ENCODE data around the gene TTLL5. TPM values are rescaled to one million over a fixed set of nuclear protein-coding genes. Genes with fewer than 3 reads are reported as not detected.

TTLL5 gene
- total RNA-seq, 4 donors from 2014 or later, result 32.4 to 183 (median 40.6) TPM

GRCh38 chr14:75979071-75979571 lies 318.1 kb downstream of the TTLL5 start:
- peak overlapping the region; percentile 97 to 99 for H3K27ac ChIP-seq
- peak; percentile 48 to 56 for DNase-seq
- H3K4me3 ChIP-seq, result peak overlapping the region; percentile 49 to 58
- TF ChIP-seq CTCF (IDR thresholded peaks at IDR 0.05), result peak; percentile 52 to 71 (median 61)
- TF ChIP-seq POLR2A (IDR thresholded peaks at IDR 0.05), result peak in 1 of 2 donors; percentile 12
- H3K36me3 ChIP-seq, result no peaks in the 10 kb centered on the region
- peaks cover 0 to 9% of the 10 kb centered on the region in 2 donors for H3K4me1 ChIP-seq
- intact Hi-C loops (cut with DNase I; ENCODE audit: low total_unique reads), result loop anchor here (10.0 kb wide), 3 partner anchors 74 to 264 kb away; no protein-coding TSS in a partner anchor
- H3K9me3 ChIP-seq, result no peaks in the 10 kb centered on the region
- H3K27me3 ChIP-seq, result no peaks in the 10 kb centered on the region

- no peaks in the 10 kb centered on the region for H3K27me3 ChIP-seq
- H3K4me1 ChIP-seq, result peaks cover 0 to 9% of the 10 kb centered on the region in 2 donors
- H3K27ac ChIP-seq, result peak overlapping the region; percentile 97 to 99
- no peaks in the 10 kb centered on the region for H3K9me3 ChIP-seq
- intact Hi-C loops (cut with DNase I; ENCODE audit: low total_unique reads), result loop anchor here (10.0 kb wide), 3 partner anchors 75 to 265 kb away; no protein-coding TSS in a partner anchor
- H3K4me3 ChIP-seq, result peak overlapping the region; percentile 49 to 58
- H3K36me3 ChIP-seq, result no peaks in the 10 kb centered on the region
- TF ChIP-seq POLR2A (IDR thresholded peaks at IDR 0.05), result no peak
- TF ChIP-seq CTCF (IDR thresholded peaks at IDR 0.05), result peak in 1 of 4 experiments; percentile 2
- DNase-seq, result peak; percentile 52 to 58
Observed at GRCh38 chr14:75979648-75980565, 318.9 kb downstream of the TTLL5 start.

- peaks cover 0 to 9% of the 10 kb centered on the region in 2 donors for H3K4me1 ChIP-seq
Observed at GRCh38 chr14:75980856-75981255, 319.8 kb downstream of the TTLL5 start.

GRCh38 chr14:75981426-75982265 lies 320.6 kb downstream of the TTLL5 start, which contains the start of gene TGFB3:
Gene TGFB3, minus strand, starts transcription at chr14:75981995. Its CDS starts 1,102 bp downstream, at chr14:75980893.
- H3K4me1 ChIP-seq, result peaks cover 0 to 9% of the 10 kb centered on the region in 2 donors
- TF ChIP-seq CTCF (IDR thresholded peaks at IDR 0.05) (peak in 1 of 4 experiments; percentile 8), POLR2A (IDR thresholded peaks at IDR 0.05) (peak; percentile 71 to 82)
- peak; percentile 85 to 91 for DNase-seq

More at GRCh38 chr14:75980856-75981255, 319.8 kb downstream of the TTLL5 start:
- peak overlapping the region; percentile 97 to 99 for H3K27ac ChIP-seq
- no peaks in the 10 kb centered on the region for H3K36me3 ChIP-seq
- peak; percentile 38 to 52 for DNase-seq
- TF ChIP-seq CTCF (IDR thresholded peaks at IDR 0.05), result no peak
- TF ChIP-seq POLR2A (IDR thresholded peaks at IDR 0.05), result no peak
- no peaks in the 10 kb centered on the region for H3K9me3 ChIP-seq
- no peaks in the 10 kb centered on the region for H3K27me3 ChIP-seq
- intact Hi-C loops (cut with DNase I; ENCODE audit: low total_unique reads), result no loop called here
- H3K4me3 ChIP-seq, result peak overlapping the region; percentile 49 to 58

More at GRCh38 chr14:75981426-75982265, 320.6 kb downstream of the TTLL5 start, which contains the start of gene TGFB3:
- Histone ChIP-seq H3K9me3 (no peaks in the 10 kb centered on the region), H3K27me3 (no peaks in the 10 kb centered on the region), H3K27ac (peak within 1 kb of the TSS; percentile 97 to 99), H3K4me3 (peak within 1 kb of the TSS; percentile 49 to 58), H3K36me3 (no peaks in the 10 kb centered on the region)
- intact Hi-C loops (cut with DNase I; ENCODE audit: low total_unique reads), result no loop called here
